ENCODE data around the gene ZNF462. TPM values are rescaled to one million over a fixed set of nuclear protein-coding genes. Genes with fewer than 3 reads are reported as not detected.

The ZNF462 gene
- total RNA-seq, 2 donors from 2014 or later: 20.9 to 30.5 TPM

DNA sequence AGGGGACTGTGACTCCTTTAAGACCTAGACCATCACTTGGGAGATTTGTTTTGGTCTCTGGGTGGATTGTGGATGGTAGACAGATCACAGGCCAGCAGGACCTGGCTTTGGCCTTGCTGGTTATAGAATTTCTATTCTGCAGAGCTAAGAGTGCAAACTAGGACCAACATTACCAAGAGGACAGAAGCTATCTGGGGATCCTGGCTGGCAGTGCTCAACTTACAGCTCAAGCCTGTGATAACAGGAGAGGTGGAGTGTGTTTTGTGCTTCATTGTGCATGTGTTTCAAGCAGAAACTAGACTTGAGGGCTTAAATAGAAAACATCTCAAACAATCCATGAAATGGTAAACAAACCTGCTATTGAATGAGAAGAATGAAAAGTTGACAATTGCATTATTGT is 106.7 kb downstream of the ZNF462 start:
- Histone ChIP-seq H3K4me3 (no peak overlapping the region), H3K36me3 (peaks cover 27% of the 10 kb centered on the region), H3K27ac (no peak overlapping the region), H3K27me3 (no peaks in the 10 kb centered on the region), H3K4me1 (peaks cover 0 to 23% of the 10 kb centered on the region in 2 donors), H3K9me3 (no peaks in the 10 kb centered on the region)
- no peak for DNase-seq (ENCODE audit: low spot score)
- TF ChIP-seq, protein P1, sequence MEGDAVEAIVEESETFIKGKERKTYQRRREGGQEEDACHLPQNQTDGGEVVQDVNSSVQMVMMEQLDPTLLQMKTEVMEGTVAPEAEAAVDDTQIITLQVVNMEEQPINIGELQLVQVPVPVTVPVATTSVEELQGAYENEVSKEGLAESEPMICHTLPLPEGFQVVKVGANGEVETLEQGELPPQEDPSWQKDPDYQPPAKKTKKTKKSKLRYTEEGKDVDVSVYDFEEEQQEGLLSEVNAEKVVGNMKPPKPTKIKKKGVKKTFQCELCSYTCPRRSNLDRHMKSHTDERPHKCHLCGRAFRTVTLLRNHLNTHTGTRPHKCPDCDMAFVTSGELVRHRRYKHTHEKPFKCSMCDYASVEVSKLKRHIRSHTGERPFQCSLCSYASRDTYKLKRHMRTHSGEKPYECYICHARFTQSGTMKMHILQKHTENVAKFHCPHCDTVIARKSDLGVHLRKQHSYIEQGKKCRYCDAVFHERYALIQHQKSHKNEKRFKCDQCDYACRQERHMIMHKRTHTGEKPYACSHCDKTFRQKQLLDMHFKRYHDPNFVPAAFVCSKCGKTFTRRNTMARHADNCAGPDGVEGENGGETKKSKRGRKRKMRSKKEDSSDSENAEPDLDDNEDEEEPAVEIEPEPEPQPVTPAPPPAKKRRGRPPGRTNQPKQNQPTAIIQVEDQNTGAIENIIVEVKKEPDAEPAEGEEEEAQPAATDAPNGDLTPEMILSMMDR (IDR thresholded peaks at IDR 0.05): no peak

DNA sequence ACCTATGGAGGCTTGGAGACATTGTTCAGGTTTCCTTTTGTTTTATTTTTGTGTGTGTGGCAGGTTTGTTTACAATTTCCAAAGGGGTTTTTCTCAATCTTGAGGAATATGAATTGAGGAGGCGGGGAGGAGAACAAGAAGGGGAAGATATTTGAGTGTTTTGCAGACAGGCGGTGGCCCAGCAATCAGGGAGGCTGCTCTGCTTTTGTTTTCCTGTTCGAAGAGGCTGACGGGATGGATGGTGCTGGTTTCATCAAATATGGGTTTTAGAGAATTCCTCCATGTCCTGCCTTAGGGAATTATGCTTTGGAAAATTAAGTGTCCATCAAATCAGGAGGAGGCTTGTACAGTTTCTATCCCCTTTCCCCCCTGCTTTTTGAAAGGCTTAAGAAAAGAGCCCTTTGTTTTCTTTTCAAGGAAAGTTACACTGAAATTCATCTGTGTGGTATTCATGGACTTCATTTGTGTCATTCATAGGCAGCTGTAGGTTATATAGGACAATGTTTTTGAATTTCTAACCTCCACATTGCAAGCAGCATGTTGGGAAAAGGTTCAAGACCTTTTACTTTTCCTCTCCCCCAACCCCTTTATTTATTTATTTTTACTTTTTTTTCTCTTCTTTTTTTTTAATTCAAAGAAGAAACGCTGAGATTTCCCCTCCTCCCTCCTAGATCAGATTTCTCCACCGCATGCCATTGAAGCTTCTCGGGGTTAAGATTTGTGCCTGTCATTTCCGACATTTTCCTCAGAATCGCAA is 107.4 kb downstream of the ZNF462 start:
- peaks cover 0 to 23% of the 10 kb centered on the region in 2 donors for H3K4me1 ChIP-seq
- no peak for DNase-seq (ENCODE audit: low spot score)
- H3K27ac ChIP-seq: no peak overlapping the region
- no peaks in the 10 kb centered on the region for H3K9me3 ChIP-seq
- TF ChIP-seq, protein P1 (IDR thresholded peaks at IDR 0.05): no peak
- H3K27me3 ChIP-seq: no peaks in the 10 kb centered on the region
- peaks cover 34% of the 10 kb centered on the region for H3K36me3 ChIP-seq
- no peak overlapping the region for H3K4me3 ChIP-seq

DNA sequence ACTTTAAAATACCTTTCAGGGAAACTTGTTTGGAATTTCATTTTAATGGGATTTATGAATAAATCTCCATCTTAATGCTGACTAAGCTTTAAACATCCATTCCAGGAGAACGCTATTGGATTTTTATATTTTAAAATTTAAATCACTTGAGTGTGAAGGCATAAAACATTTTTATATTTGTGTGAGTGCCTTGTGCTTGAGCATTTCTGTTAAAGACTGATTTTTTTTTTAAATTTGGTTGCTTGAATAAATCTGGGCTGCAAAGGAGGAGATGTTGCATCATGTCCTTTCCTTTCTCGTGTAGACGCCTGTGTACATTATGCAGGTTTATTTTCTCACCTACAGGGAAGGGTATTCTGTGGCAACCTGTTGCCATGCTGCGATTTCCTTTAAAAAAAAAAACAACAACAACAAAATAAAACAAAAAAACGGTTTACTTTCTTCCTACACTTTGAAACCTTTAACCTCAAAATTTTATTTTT is 108.1 kb downstream of the ZNF462 start:
- no peak for DNase-seq (ENCODE audit: low spot score)
- TF ChIP-seq, protein P1 (IDR thresholded peaks at IDR 0.05): no peak
- peaks cover 0 to 23% of the 10 kb centered on the region in 2 donors for H3K4me1 ChIP-seq
- H3K27me3 ChIP-seq: no peaks in the 10 kb centered on the region
- H3K27ac ChIP-seq: no peak overlapping the region
- H3K4me3 ChIP-seq: no peak overlapping the region
- no peaks in the 10 kb centered on the region for H3K9me3 ChIP-seq
- peaks cover 40% of the 10 kb centered on the region for H3K36me3 ChIP-seq

DNA sequence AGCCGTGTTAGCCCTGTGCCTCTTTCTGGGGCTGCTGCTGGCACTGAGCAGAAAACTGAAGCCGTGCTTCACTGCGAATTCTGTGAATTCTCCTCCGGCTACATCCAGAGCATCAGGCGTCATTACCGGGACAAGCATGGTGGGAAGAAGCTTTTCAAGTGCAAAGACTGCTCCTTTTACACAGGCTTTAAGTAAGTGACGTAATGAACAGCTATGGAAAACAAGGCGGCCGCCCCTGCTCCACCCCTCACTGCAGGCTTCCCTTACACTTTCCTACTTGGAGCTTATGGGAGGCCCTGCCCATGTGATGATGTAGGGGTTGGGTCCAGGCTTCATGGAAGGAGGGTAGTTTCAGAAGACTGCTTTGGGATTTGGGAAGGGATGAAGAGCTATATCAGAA is 109.1 kb downstream of the ZNF462 start:
- TF ChIP-seq, protein P1 (IDR thresholded peaks at IDR 0.05): no peak
- no peak for DNase-seq (ENCODE audit: low spot score)
- peaks cover 0 to 17% of the 10 kb centered on the region in 2 donors for H3K4me1 ChIP-seq
- H3K36me3 ChIP-seq: peaks cover 51% of the 10 kb centered on the region
- no peak overlapping the region for H3K4me3 ChIP-seq
- H3K9me3 ChIP-seq: no peaks in the 10 kb centered on the region
- H3K27me3 ChIP-seq: no peaks in the 10 kb centered on the region
- no peak overlapping the region for H3K27ac ChIP-seq

DNA sequence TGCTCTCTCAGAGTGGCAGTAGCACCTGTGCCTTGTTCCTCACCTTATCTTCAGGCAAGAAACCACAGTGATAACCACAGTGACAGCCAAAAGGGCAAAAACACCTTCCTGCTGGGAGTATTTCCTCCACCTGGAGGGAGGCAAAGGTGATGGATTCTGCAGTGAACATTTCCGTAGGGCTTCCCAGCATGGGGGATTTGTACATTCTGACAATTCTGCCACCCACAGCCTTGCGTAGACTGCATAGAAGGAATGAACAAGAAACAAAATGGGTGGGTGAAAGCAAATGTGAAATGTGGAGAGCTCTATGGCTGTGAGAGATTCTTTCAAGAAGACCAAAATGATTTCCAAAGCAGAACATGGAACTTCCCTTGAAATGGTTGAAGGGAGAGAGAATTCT is 111.4 kb downstream of the ZNF462 start:
- H3K4me3 ChIP-seq: no peak overlapping the region
- no peak overlapping the region for H3K27ac ChIP-seq
- no peak for DNase-seq (ENCODE audit: low spot score)
- peaks cover 0 to 10% of the 10 kb centered on the region in 2 donors for H3K4me1 ChIP-seq
- peaks cover 54% of the 10 kb centered on the region for H3K36me3 ChIP-seq
- TF ChIP-seq, protein P1 (IDR thresholded peaks at IDR 0.05): no peak
- H3K9me3 ChIP-seq: no peaks in the 10 kb centered on the region
- no peaks in the 10 kb centered on the region for H3K27me3 ChIP-seq

Measured in right atrium auricular region (tissue), 2 donors.